NOMO-1 treated with DMSO at 0.1 percent for 48 hours (cell line): ENCODE results near the gene ZNF628.

Experiments used
- DNase-seq: peaks from one replicate; lab custom pipeline; 2025; ENCODE audit not compliant: unreplicated experiment; lab: John Stamatoyannopoulos, UW

The ZNF628 gene

GRCh38 chr19:55464662-55465054, 11.8 kb upstream of the ZNF628 start, which contains the start of gene C19orf85:
Gene C19orf85, minus strand, starts transcription at chr19:55464751. Its CDS starts 197 bp downstream, at chr19:55464554.
- DNase-seq, result no peak

- DNase-seq, result no peak
Measured at GRCh38 chr19:55465460-55466240, 10.8 kb upstream of the ZNF628 start.

GRCh38 chr19:55466241-55466614, 10.2 kb upstream of the ZNF628 start:
- no peak for DNase-seq

- DNase-seq, result peak; percentile 10
Measured at GRCh38 chr19:55467236-55468053, 9.0 kb upstream of the ZNF628 start.

- DNase-seq, result no peak
Measured at GRCh38 chr19:55468054-55468393, 8.4 kb upstream of the ZNF628 start.

GRCh38 chr19:55471266-55471665, 5.2 kb upstream of the ZNF628 start:
- no peak for DNase-seq

- DNase-seq, result no peak
Measured at GRCh38 chr19:55472463-55472862, 4.0 kb upstream of the ZNF628 start.

- no peak for DNase-seq
Measured at GRCh38 chr19:55473225-55474012, 3.0 kb upstream of the ZNF628 start.

- no peak for DNase-seq
Measured at GRCh38 chr19:55474269-55475265, 1.9 kb upstream of the ZNF628 start.

- no peak for DNase-seq
Measured at GRCh38 chr19:55477905-55478304, 1.5 kb downstream of the ZNF628 start.

- no peak for DNase-seq
Measured at GRCh38 chr19:55478364-55478763, 1.9 kb downstream of the ZNF628 start.

- no peak for DNase-seq
Measured at GRCh38 chr19:55479045-55479444, 2.6 kb downstream of the ZNF628 start.

- DNase-seq, result no peak
Measured at GRCh38 chr19:55479451-55480230, 3.2 kb downstream of the ZNF628 start.

GRCh38 chr19:55481148-55481793, 4.9 kb downstream of the ZNF628 start:
- no peak for DNase-seq

- no peak for DNase-seq
Measured at GRCh38 chr19:55481794-55482155, 5.4 kb downstream of the ZNF628 start.

- DNase-seq, result no peak
Measured at GRCh38 chr19:55482156-55482961, 5.9 kb downstream of the ZNF628 start.

GRCh38 chr19:55482967-55483705, 6.7 kb downstream of the ZNF628 start:
- DNase-seq, result no peak
